AG04450 (cell line): ENCODE data around the gene EYA3. TPM values are rescaled to one million over a fixed set of nuclear protein-coding genes. Genes with fewer than 3 reads are reported as not detected.

Experiments
- CTCF ChIA-PET: fragments of 300-600, 350-600 bp; formaldehyde crosslinking; extraction: SDS; loops from one replicate; lab custom pipeline; 2022; ENCODE audit warnings: antibody characterized with exemption, inconsistent platforms; lab: Charles Lee
- POLR2A ChIA-PET: fragments of 350-600 bp; formaldehyde crosslinking; extraction: SDS; loops from one replicate; lab custom pipeline; 2021; ENCODE audit warnings: antibody characterized with exemption, inconsistent platforms; lab: Yijun Ruan, JAX
- DNase-seq: peaks from one replicate; pipeline ENCODE4 v3.0.0-alpha.2; 2011; ENCODE audit warnings: low read depth, low spot score
- H3K27ac ChIP-seq: one replicate; pipeline ENCODE4 v1.5.1; 2012; ENCODE audit warnings: low read depth, low read length, control low read depth
- H3K27me3 ChIP-seq: one replicate; pipeline ENCODE4 v1.6.0; 2012; ENCODE audit warnings: low read length; ENCODE audit not compliant: control insufficient read depth, insufficient read depth
- H3K4me3 ChIP-seq: 2 replicates; pipeline ENCODE4 v1.5.1; 2011; ENCODE audit warnings: mild to moderate bottlenecking, low read depth, low read length, control low read depth
- H3K9me3 ChIP-seq: 2 replicates; pipeline ENCODE4 v1.5.1; 2012; ENCODE audit warnings: low read length; ENCODE audit not compliant: control insufficient read depth, insufficient read depth
- polyA plus RNA-seq: library from polyadenylated mRNA; depleted of rRNA; stranded (reverse); fragments of >200 nt; gene quantifications from 2 replicates; pipeline ENCODE4 v1.2.3, GENCODE V29; 2011
- TF ChIP-seq, protein P1 (sequence below): IDR thresholded peaks from 2 replicates; pipeline ENCODE4 v1.5.1; 2011; ENCODE audit warnings: low read depth, low read length, control low read depth, inconsistent platforms

Gene EYA3
- polyA plus RNA-seq, 1 experiment, result 17.0 TPM

GRCh38 chr1:28134651-28135207, 46.3 kb upstream of the EYA3 start:
- Histone ChIP-seq H3K27ac (no peak overlapping the region), H3K4me3 (no peak overlapping the region), H3K9me3 (peaks cover 10% of the 10 kb centered on the region; the same call in 1 of the 2 replicates), H3K27me3 (no peaks in the 10 kb centered on the region)
- TF ChIP-seq, protein P1, sequence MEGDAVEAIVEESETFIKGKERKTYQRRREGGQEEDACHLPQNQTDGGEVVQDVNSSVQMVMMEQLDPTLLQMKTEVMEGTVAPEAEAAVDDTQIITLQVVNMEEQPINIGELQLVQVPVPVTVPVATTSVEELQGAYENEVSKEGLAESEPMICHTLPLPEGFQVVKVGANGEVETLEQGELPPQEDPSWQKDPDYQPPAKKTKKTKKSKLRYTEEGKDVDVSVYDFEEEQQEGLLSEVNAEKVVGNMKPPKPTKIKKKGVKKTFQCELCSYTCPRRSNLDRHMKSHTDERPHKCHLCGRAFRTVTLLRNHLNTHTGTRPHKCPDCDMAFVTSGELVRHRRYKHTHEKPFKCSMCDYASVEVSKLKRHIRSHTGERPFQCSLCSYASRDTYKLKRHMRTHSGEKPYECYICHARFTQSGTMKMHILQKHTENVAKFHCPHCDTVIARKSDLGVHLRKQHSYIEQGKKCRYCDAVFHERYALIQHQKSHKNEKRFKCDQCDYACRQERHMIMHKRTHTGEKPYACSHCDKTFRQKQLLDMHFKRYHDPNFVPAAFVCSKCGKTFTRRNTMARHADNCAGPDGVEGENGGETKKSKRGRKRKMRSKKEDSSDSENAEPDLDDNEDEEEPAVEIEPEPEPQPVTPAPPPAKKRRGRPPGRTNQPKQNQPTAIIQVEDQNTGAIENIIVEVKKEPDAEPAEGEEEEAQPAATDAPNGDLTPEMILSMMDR, result no peak
- CTCF ChIA-PET, result interaction anchor here (0.8 kb wide), 1 partner anchor 43 kb away, joined by 4 read pairs; no protein-coding TSS in a partner anchor
- no peak for DNase-seq
- POLR2A ChIA-PET, result no interaction called here

DNA sequence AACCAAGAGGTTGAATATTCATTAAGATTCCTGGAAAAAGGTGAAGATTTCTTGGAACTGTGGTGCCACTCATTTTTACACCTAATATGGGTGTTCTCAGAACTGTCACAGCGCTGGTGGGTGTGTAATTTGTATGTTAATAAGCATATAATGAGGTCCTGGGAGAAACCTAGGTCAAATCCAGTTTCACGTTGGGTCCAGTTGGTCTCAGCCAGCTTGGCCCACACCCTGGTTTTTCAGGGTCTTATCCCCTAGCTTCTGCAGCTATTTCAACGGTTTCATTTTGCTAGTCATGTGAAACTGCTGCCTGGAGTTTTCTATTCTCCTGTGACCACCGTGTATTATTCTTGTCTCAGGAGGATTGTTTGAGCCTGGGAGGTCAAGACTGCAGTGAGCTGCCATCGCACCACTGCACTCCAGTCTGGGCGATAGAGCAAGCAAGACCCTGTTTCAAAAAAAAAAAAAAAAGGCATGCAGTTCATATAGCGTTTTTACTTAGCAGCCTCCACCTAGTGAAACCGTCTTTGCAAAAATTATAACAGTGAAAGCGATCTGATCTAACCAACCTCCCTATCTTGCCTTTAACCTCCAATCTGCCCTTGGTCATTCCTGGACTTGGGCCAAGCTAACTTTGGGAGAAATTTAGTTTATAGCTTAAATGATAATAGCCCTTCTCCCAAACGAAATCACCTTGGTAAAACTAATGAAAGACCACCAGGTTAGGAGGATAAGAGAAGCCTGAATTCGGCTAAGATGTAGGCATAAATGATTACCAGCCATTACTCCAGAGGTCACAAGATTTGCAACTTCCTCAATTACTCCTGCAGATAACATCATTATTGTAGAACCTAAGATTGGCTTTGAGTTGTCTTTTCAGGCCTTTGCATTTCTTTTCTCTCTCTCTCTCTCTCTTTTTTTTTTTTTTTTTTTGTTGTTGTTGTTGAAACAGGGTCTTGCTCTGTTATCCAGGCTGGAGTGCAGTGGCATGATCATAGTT, 44.1 kb upstream of the EYA3 start:
- CTCF ChIA-PET, result no interaction called here
- peaks cover 10% of the 10 kb centered on the region; the same call in 1 of the 2 replicates for H3K9me3 ChIP-seq
- H3K27me3 ChIP-seq, result no peaks in the 10 kb centered on the region
- POLR2A ChIA-PET, result no interaction called here
- TF ChIP-seq, protein P1, result no peak
- no peak for DNase-seq
- H3K4me3 ChIP-seq, result no peak overlapping the region
- H3K27ac ChIP-seq, result no peak overlapping the region

- DNase-seq, result no peak
- H3K9me3 ChIP-seq, result peaks cover 10% of the 10 kb centered on the region; the same call in 1 of the 2 replicates
- TF ChIP-seq, protein P1, result no peak
- no peak overlapping the region for H3K4me3 ChIP-seq
- H3K27ac ChIP-seq, result no peak overlapping the region
- H3K27me3 ChIP-seq, result no peaks in the 10 kb centered on the region
- POLR2A ChIA-PET, result no interaction called here
- CTCF ChIA-PET, result interaction anchor here (0.6 kb wide), 1 partner anchor 35 kb away, joined by 3 read pairs; no protein-coding TSS in a partner anchor
Observed at GRCh38 chr1:28130901-28131300, 42.5 kb upstream of the EYA3 start.

DNA sequence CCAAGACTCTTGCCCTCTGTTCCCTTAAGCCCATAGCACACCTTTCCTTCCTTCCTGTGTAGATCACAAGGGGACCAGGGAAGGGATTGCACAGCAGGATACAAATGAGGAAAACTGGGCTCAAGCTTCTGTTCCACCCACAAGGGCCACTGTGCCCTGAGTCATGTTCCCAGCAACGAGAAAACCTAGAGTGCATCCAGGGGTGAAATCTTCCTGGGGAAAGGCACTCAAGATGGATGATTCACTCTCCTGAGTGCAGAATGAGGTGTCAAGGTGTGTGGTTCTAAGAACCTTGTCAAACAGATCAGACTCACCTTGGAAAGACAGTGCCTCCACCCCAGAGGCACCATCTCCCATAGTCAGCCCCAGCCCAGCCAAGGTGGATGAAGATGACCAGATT, 40.7 kb upstream of the EYA3 start:
- TF ChIP-seq, protein P1, result no peak
- Histone ChIP-seq H3K27ac (no peak overlapping the region), H3K4me3 (no peak overlapping the region), H3K27me3 (no peaks in the 10 kb centered on the region), H3K9me3 (peaks cover 10% of the 10 kb centered on the region; the same call in 1 of the 2 replicates)
- POLR2A ChIA-PET, result interaction anchor here (1.2 kb wide), 1 partner anchor 38 kb away, joined by 3 read pairs; no protein-coding TSS in a partner anchor
- CTCF ChIA-PET, result no interaction called here
- DNase-seq, result no peak
